Chondrocyte (in vitro differentiated cells): ENCODE results near the gene PLPP4. TPM values are rescaled to one million over a fixed set of nuclear protein-coding genes. Genes with fewer than 3 reads are reported as not detected.

Experiments
- DNase-seq: peaks from one replicate; pipeline ENCODE4 v3.0.0; 2021; ENCODE audit warnings: mixed read lengths, low spot score
- H3K27ac Mint-ChIP-seq: one replicate; pipeline ENCODE4 v1.8.0; 2021; ENCODE audit warnings: mild to moderate bottlenecking, moderate library complexity, mixed read lengths; ENCODE audit not compliant: unreplicated experiment
- H3K27me3 Mint-ChIP-seq: 2 replicates; pipeline ENCODE4 v1.8.0; 2021; ENCODE audit warnings: low read depth, mixed read lengths
- H3K36me3 Mint-ChIP-seq: 2 replicates; pipeline ENCODE4 v1.8.0; 2021; ENCODE audit warnings: low read depth, mixed read lengths
- H3K4me1 Mint-ChIP-seq: 2 replicates; pipeline ENCODE4 v1.8.0; 2021; ENCODE audit warnings: low read depth, mild to moderate bottlenecking, mixed read lengths
- H3K4me3 Mint-ChIP-seq: one replicate; pipeline ENCODE4 v1.8.0; 2021; ENCODE audit warnings: mild to moderate bottlenecking, moderate library complexity, mixed read lengths; ENCODE audit not compliant: unreplicated experiment
- H3K9me3 Mint-ChIP-seq: 2 replicates; pipeline ENCODE4 v1.8.0; 2021; ENCODE audit warnings: low read depth, mixed read lengths
- CTCF ChIP-seq: fragments of 200-600 bp; sonication (generic); IDR thresholded peaks from 2 replicates; pipeline ENCODE4 v1.5.0; 2021; ENCODE audit warnings: antibody characterized with exemption, mild to moderate bottlenecking, moderate library complexity
- total RNA-seq: library from RNA; stranded (reverse); gene quantifications from 3 replicates; pipeline ENCODE4 v1.2.1, GENCODE V29; 2021

Gene PLPP4
- total RNA-seq, 1 donor from 2014 or later = 3.0 TPM

- no peak overlapping the region for H3K4me3 Mint-ChIP-seq
- H3K4me1 Mint-ChIP-seq = peaks cover 12% of the 10 kb centered on the region
- H3K36me3 Mint-ChIP-seq = no peaks in the 10 kb centered on the region
- no peak for DNase-seq
- H3K27ac Mint-ChIP-seq = no peak overlapping the region
- no peak for TF ChIP-seq CTCF
- peaks cover 36% of the 10 kb centered on the region for H3K27me3 Mint-ChIP-seq
- H3K9me3 Mint-ChIP-seq = no peaks in the 10 kb centered on the region
Observed at GRCh38 chr10:120453886-120454285, 3.1 kb upstream of the PLPP4 start.

GRCh38 chr10:120455004-120455403, 2.0 kb upstream of the PLPP4 start:
- H3K4me3 Mint-ChIP-seq = no peak overlapping the region
- peaks cover 14% of the 10 kb centered on the region for H3K4me1 Mint-ChIP-seq
- no peaks in the 10 kb centered on the region for H3K9me3 Mint-ChIP-seq
- no peak for DNase-seq
- TF ChIP-seq CTCF = no peak
- H3K27me3 Mint-ChIP-seq = peaks cover 35% of the 10 kb centered on the region
- no peaks in the 10 kb centered on the region for H3K36me3 Mint-ChIP-seq
- H3K27ac Mint-ChIP-seq = no peak overlapping the region

GRCh38 chr10:120455606-120456005, 1.4 kb upstream of the PLPP4 start:
- no peaks in the 10 kb centered on the region for H3K36me3 Mint-ChIP-seq
- peaks cover 20% of the 10 kb centered on the region for H3K4me1 Mint-ChIP-seq
- H3K27me3 Mint-ChIP-seq = peaks cover 35% of the 10 kb centered on the region
- no peak for TF ChIP-seq CTCF
- no peak for DNase-seq
- H3K27ac Mint-ChIP-seq = no peak overlapping the region
- no peaks in the 10 kb centered on the region for H3K9me3 Mint-ChIP-seq
- no peak overlapping the region for H3K4me3 Mint-ChIP-seq

GRCh38 chr10:120456143-120456625, 843 bp upstream of the PLPP4 start:
- no peak for DNase-seq
- no peak for TF ChIP-seq CTCF
- no peak overlapping the region for H3K27ac Mint-ChIP-seq
- no peaks in the 10 kb centered on the region for H3K9me3 Mint-ChIP-seq
- peaks cover 35% of the 10 kb centered on the region for H3K27me3 Mint-ChIP-seq
- H3K4me1 Mint-ChIP-seq = peaks cover 26% of the 10 kb centered on the region
- no peaks in the 10 kb centered on the region for H3K36me3 Mint-ChIP-seq
- H3K4me3 Mint-ChIP-seq = peak overlapping the region; percentile 79

- H3K4me3 Mint-ChIP-seq = peak overlapping the region; percentile 64
- H3K36me3 Mint-ChIP-seq = no peaks in the 10 kb centered on the region
- H3K27ac Mint-ChIP-seq = no peak overlapping the region
- DNase-seq = no peak
- H3K4me1 Mint-ChIP-seq = peaks cover 27% of the 10 kb centered on the region
- peaks cover 34% of the 10 kb centered on the region for H3K27me3 Mint-ChIP-seq
- no peaks in the 10 kb centered on the region for H3K9me3 Mint-ChIP-seq
- no peak for TF ChIP-seq CTCF
Observed at GRCh38 chr10:120457431-120458172, 575 bp downstream of the PLPP4 start.
